ENCODE data around the gene KRTAP16-1.

- TF ChIP-seq POLR2AphosphoS5 (IDR thresholded peaks at IDR 0.05; ENCODE audit: low read depth), result no peak
- TF ChIP-seq CTCF (IDR thresholded peaks at IDR 0.05; ENCODE audit: insufficient read depth, low read length), result no peak
- TF ChIP-seq REST (IDR thresholded peaks at IDR 0.05; ENCODE audit: insufficient replicate concordance, low read depth), result no peak
- no peak for TF ChIP-seq GABPA (IDR thresholded peaks at IDR 0.05; ENCODE audit: low read depth)
- TF ChIP-seq SPI1 (IDR thresholded peaks at IDR 0.05; ENCODE audit: borderline replicate concordance, low read depth), result no peak
These were observed 24.0 kb upstream of the KRTAP16-1 start for GRCh38 chr17:41333098-41333497.

Data from HL-60 (cell line).